LNCAP (cell line): ENCODE data around the gene NFATC1.

Experiments
- CTCF ChIP-seq: fragments of 450-650 bp; IDR thresholded peaks from 2 replicates; pipeline ENCODE4 v1.5.1; 2017; ENCODE audit warnings: mild to moderate bottlenecking

Gene NFATC1

GRCh38 chr18:79531386-79531785, 135.7 kb downstream of the NFATC1 start:
- TF ChIP-seq CTCF, result no peak

GRCh38 chr18:79531926-79532312, 136.2 kb downstream of the NFATC1 start:
- no peak for TF ChIP-seq CTCF

- TF ChIP-seq CTCF, result no peak
Measured at GRCh38 chr18:79532313-79533007, 136.7 kb downstream of the NFATC1 start.

- TF ChIP-seq CTCF, result no peak
Measured at GRCh38 chr18:79533146-79533545, 137.4 kb downstream of the NFATC1 start.

GRCh38 chr18:79533591-79533990, 137.9 kb downstream of the NFATC1 start:
- no peak for TF ChIP-seq CTCF

GRCh38 chr18:79534356-79534755, 138.6 kb downstream of the NFATC1 start:
- TF ChIP-seq CTCF, result no peak

- TF ChIP-seq CTCF, result no peak
Measured at GRCh38 chr18:79537758-79538157, 142.0 kb downstream of the NFATC1 start.

- TF ChIP-seq CTCF, result no peak
Measured at GRCh38 chr18:79538635-79539034, 142.9 kb downstream of the NFATC1 start.
